A673 (cell line): Measurements from ENCODE around the gene GRIK4. TPM values are rescaled to one million over a fixed set of nuclear protein-coding genes. Genes with fewer than 3 reads are reported as not detected.

Experiments used
- BruUV-seq: library from RNA; stranded (reverse); fragments of 400-500 nt; replicated peaks from 2 replicates; lab custom pipeline; 2021; lab: Mats Ljungman, UMichigan
- CTCF ChIA-PET: fragments of 300-600 bp; sonication (Branson Sonifier 250); formaldehyde crosslinking; loops from one replicate; lab custom pipeline; 2022; ENCODE audit warnings: antibody characterized with exemption; lab: Charles Lee
- POLR2A ChIA-PET: fragments of 300-600 bp; sonication (Branson Sonifier 250); formaldehyde crosslinking; loops from one replicate; lab custom pipeline; 2022; ENCODE audit warnings: antibody characterized with exemption; ENCODE audit not compliant: low non-redundant PET; lab: Charles Lee
- DNase-seq: peaks from one replicate; pipeline ENCODE4 v3.0.0-alpha.2; 2015; ENCODE audit warnings: low spot score
- H3K27ac ChIP-seq: fragments of 200-600 bp; sonication (generic); 2 replicates; pipeline ENCODE4 v1.5.1; 2016; ENCODE audit warnings: mixed run types, low read depth, mild to moderate bottlenecking, mixed read lengths, antibody characterized with exemption, low read length; ENCODE audit not compliant: poor library complexity, severe bottlenecking
- H3K27me3 ChIP-seq: fragments of 200-600 bp; sonication (generic); replicated peaks from 2 replicates; pipeline ENCODE4 v1.6.1; 2017; ENCODE audit warnings: mixed run types, low read depth, mild to moderate bottlenecking, mixed read lengths, antibody characterized with exemption, low read length; ENCODE audit not compliant: insufficient read depth, poor library complexity
- H3K36me3 ChIP-seq: fragments of 200-600 bp; sonication (generic); 2 replicates; pipeline ENCODE4 v1.6.1; 2016; ENCODE audit warnings: mixed run types, mild to moderate bottlenecking, mixed read lengths, antibody characterized with exemption, low read length; ENCODE audit not compliant: insufficient read depth, poor library complexity, severe bottlenecking
- H3K4me1 ChIP-seq: fragments of 200-600 bp; sonication (generic); 2 replicates; pipeline ENCODE4 v1.6.1; 2017; ENCODE audit warnings: mixed run types, mild to moderate bottlenecking, mixed read lengths, antibody characterized with exemption, low read length; ENCODE audit not compliant: insufficient read depth, poor library complexity, severe bottlenecking
- H3K4me3 ChIP-seq: fragments of 200-600 bp; sonication (generic); 2 replicates; pipeline ENCODE4 v1.5.1; 2016; ENCODE audit warnings: low read depth, mixed run types, mild to moderate bottlenecking, mixed read lengths, low read length; ENCODE audit not compliant: poor library complexity, severe bottlenecking
- H3K9me3 ChIP-seq: fragments of 200-600 bp; sonication (generic); 2 replicates; pipeline ENCODE4 v1.6.1; 2016; ENCODE audit warnings: mixed run types, low read depth, mild to moderate bottlenecking, mixed read lengths, antibody characterized with exemption, low read length; ENCODE audit not compliant: poor library complexity, severe bottlenecking
- EZH2 ChIP-seq: fragments of 200-600 bp; sonication (generic); IDR thresholded peaks from 2 replicates; pipeline ENCODE4 v1.6.1; 2017; ENCODE audit warnings: borderline replicate concordance, low read depth, mild to moderate bottlenecking, mixed read lengths, antibody characterized with exemption, low read length; ENCODE audit not compliant: poor library complexity, severe bottlenecking
- intact Hi-C: fragments of 100-400 bp; cut with micrococcal nuclease; formaldehyde crosslinking; loops from one replicate; pipeline ENCODE4 v1.10.0; 2022; ENCODE audit not compliant: unreplicated experiment
- total RNA-seq: library from RNA; stranded (reverse); gene quantifications from 2 replicates; pipeline ENCODE4 v1.2.3, GENCODE V29; 2021
- TF ChIP-seq, protein P1 (sequence below): fragments of 300-800, 200-600 bp; sonication (generic); conservative IDR thresholded peaks from 2 replicates; pipeline ENCODE4 v1.5.1; 2017; ENCODE audit warnings: low read depth, mild to moderate bottlenecking, antibody characterized with exemption, low read length, moderate library complexity, mixed read lengths

GRIK4 gene
- total RNA-seq, 1 experiment from 2014 or later, result not detected

DNA sequence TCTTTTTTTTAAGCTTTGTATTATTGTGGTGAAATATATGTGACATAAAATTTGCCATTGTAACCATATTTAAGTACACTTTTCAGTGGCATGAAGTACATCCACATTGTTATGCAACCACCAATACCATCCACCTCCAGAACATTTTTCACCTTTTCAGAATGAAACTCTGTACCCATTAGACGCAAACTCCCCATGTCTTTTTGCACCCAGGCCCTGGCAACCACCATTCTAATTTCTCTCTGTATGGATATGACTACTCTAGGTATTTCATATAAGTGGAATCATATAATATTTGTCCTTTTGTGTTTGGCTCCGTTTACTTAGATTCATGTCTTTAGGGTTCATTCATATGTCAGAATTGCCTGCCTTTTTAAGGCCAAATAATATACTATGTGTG lies 329.5 kb downstream of the GRIK4 start:
- TF ChIP-seq, protein P1, sequence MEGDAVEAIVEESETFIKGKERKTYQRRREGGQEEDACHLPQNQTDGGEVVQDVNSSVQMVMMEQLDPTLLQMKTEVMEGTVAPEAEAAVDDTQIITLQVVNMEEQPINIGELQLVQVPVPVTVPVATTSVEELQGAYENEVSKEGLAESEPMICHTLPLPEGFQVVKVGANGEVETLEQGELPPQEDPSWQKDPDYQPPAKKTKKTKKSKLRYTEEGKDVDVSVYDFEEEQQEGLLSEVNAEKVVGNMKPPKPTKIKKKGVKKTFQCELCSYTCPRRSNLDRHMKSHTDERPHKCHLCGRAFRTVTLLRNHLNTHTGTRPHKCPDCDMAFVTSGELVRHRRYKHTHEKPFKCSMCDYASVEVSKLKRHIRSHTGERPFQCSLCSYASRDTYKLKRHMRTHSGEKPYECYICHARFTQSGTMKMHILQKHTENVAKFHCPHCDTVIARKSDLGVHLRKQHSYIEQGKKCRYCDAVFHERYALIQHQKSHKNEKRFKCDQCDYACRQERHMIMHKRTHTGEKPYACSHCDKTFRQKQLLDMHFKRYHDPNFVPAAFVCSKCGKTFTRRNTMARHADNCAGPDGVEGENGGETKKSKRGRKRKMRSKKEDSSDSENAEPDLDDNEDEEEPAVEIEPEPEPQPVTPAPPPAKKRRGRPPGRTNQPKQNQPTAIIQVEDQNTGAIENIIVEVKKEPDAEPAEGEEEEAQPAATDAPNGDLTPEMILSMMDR, result no peak
- TF ChIP-seq EZH2, result no peak
- no peaks in the 10 kb centered on the region for H3K27me3 ChIP-seq
- H3K4me1 ChIP-seq, result no peaks in the 10 kb centered on the region
- no peak overlapping the region for H3K27ac ChIP-seq
- intact Hi-C loops, result no loop called here
- ChIA-PET POLR2A (no interaction called here), CTCF (no interaction called here)
- DNase-seq, result no peak
- H3K4me3 ChIP-seq, result no peak overlapping the region
- no peaks in the 10 kb centered on the region for H3K36me3 ChIP-seq
- H3K9me3 ChIP-seq, result no peaks in the 10 kb centered on the region
- no TSS peak for BruUV-seq

DNA sequence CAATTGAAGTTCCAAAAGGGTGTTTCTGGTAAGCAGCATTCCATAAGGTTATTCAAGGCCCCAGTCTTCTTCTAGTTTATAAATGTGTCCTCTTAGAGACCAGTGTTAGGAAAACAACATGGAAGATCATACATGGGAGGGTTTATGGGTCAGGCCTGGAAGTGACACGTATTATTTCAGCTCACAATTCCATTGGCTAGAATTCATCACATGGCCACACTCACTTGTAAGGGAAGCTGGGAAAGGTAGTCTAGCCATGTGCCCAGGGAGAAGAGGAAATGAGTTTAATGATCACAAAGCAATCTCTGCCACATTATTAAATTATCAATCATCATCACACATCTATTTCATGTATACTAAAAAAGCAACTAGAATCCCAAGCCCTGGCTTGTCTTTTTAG lies 330.6 kb downstream of the GRIK4 start:
- POLR2A ChIA-PET, result no interaction called here

DNA sequence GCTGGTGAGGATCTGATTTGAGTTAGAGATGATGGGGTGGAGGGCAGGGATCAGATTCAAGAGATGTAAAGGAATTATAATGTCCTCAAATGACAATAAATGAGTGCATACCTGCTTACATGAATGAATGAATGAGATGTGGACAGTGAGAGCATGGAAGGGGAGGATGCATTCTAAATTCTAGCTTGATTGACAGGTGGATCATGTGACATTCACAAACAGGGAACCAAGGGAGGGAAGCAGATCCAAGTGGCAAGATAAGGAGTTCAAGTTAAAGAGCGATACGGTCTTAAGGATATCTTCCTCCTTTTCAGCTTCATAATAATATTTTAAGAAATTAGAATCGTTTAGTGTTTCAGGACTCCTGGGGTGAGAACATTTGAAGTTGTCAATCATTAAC lies 341.9 kb downstream of the GRIK4 start:
- no peaks in the 10 kb centered on the region for H3K36me3 ChIP-seq
- H3K27me3 ChIP-seq, result peaks cover 32% of the 10 kb centered on the region
- ChIA-PET CTCF (no interaction called here), POLR2A (interaction anchor here (0.6 kb wide), 1 partner anchor 1450 kb away, joined by 3 read pairs; no protein-coding TSS in a partner anchor)
- intact Hi-C loops, result no loop called here
- DNase-seq, result no peak
- H3K27ac ChIP-seq, result no peak overlapping the region
- no TSS peak for BruUV-seq
- TF ChIP-seq EZH2, result no peak
- TF ChIP-seq, protein P1, result no peak
- no peaks in the 10 kb centered on the region for H3K4me1 ChIP-seq
- H3K9me3 ChIP-seq, result no peaks in the 10 kb centered on the region
- H3K4me3 ChIP-seq, result no peak overlapping the region

More for the DNA sequence above, 330.6 kb downstream of the GRIK4 start:
- peak; percentile 7 for DNase-seq
- no peaks in the 10 kb centered on the region for H3K4me1 ChIP-seq
- TF ChIP-seq, protein P1, result no peak
- TF ChIP-seq EZH2, result no peak
- no peak overlapping the region for H3K27ac ChIP-seq
- H3K9me3 ChIP-seq, result no peaks in the 10 kb centered on the region
- intact Hi-C loops, result no loop called here
- H3K27me3 ChIP-seq, result no peaks in the 10 kb centered on the region
- H3K36me3 ChIP-seq, result no peaks in the 10 kb centered on the region
- no peak overlapping the region for H3K4me3 ChIP-seq
- CTCF ChIA-PET, result no interaction called here
- BruUV-seq, result no TSS peak
